ENCODE results near the gene AP2M1. TPM values are rescaled to one million over a fixed set of nuclear protein-coding genes. Genes with fewer than 3 reads are reported as not detected.
"Not testable (repeated sequence)": the region's sequence is repeated elsewhere in the genome, so short reads cannot be mapped to it uniquely, and the experiment has no call there.

Gene AP2M1
- total RNA-seq, 1 donor from 2014 or later = 278 TPM

- intact Hi-C loops (cut with DNase I) = no loop called here
- peak; percentile 38 for ATAC-seq
- peak; percentile 66 for DNase-seq (ENCODE audit: low spot score)
Observed at GRCh38 chr3:184155644-184156521, 18.8 kb upstream of the AP2M1 start.

- DNase-seq (ENCODE audit: low spot score) = peak; percentile 76
Observed at GRCh38 chr3:184156522-184156955, 18.1 kb upstream of the AP2M1 start.

GRCh38 chr3:184157206-184157605 is 17.4 kb upstream of the AP2M1 start:
- ATAC-seq (no peak), DNase-seq (ENCODE audit: low spot score) (no peak)
- intact Hi-C loops (cut with DNase I) = no loop called here

More at GRCh38 chr3:184156522-184156955, 18.1 kb upstream of the AP2M1 start:
- intact Hi-C loops (cut with DNase I) = no loop called here
- ATAC-seq = peak; percentile 79

- no peak for ATAC-seq
- intact Hi-C loops (cut with DNase I) = no loop called here
- DNase-seq (ENCODE audit: low spot score) = no peak
Observed at GRCh38 chr3:184158404-184158803, 16.3 kb upstream of the AP2M1 start.

GRCh38 chr3:184160456-184160855 is 14.2 kb upstream of the AP2M1 start:
- no peak for ATAC-seq
- intact Hi-C loops (cut with DNase I) = no loop called here
- no peak for DNase-seq (ENCODE audit: low spot score)

- DNase-seq (ENCODE audit: low spot score); intact Hi-C loops (cut with DNase I): not testable (repeated sequence)
- ATAC-seq = peak; percentile 21
Observed at GRCh38 chr3:184162571-184163070, 12.0 kb upstream of the AP2M1 start.

GRCh38 chr3:184164648-184165330 is 9.9 kb upstream of the AP2M1 start:
- ATAC-seq (no peak), DNase-seq (ENCODE audit: low spot score) (no peak)
- intact Hi-C loops (cut with DNase I) = no loop called here

GRCh38 chr3:184165543-184165942 is 9.1 kb upstream of the AP2M1 start:
- intact Hi-C loops (cut with DNase I) = no loop called here
- ATAC-seq (no peak), DNase-seq (ENCODE audit: low spot score) (no peak)

- no peak for DNase-seq (ENCODE audit: low spot score)
- ATAC-seq = no peak
- intact Hi-C loops (cut with DNase I) = no loop called here
Observed at GRCh38 chr3:184166671-184167070, 8.0 kb upstream of the AP2M1 start.

GRCh38 chr3:184167786-184168185 is 6.9 kb upstream of the AP2M1 start:
- intact Hi-C loops (cut with DNase I) = no loop called here
- DNase-seq (ENCODE audit: low spot score) (peak; percentile 45), ATAC-seq (no peak)

GRCh38 chr3:184168363-184169120 is 6.1 kb upstream of the AP2M1 start:
- DNase-seq (ENCODE audit: low spot score) = peak; percentile 57
- peak; percentile 13 for ATAC-seq
- intact Hi-C loops (cut with DNase I) = no loop called here

- intact Hi-C loops (cut with DNase I) = no loop called here
- DNase-seq (ENCODE audit: low spot score) (peak; percentile 59), ATAC-seq (no peak)
Observed at GRCh38 chr3:184169896-184170875, 4.5 kb upstream of the AP2M1 start.

GRCh38 chr3:184171562-184171961 is 3.1 kb upstream of the AP2M1 start:
- intact Hi-C loops (cut with DNase I) = no loop called here
- DNase-seq (ENCODE audit: low spot score) (peak; percentile 50), ATAC-seq (no peak)

- intact Hi-C loops (cut with DNase I) = no loop called here
- DNase-seq (ENCODE audit: low spot score) (peak; percentile 14), ATAC-seq (no peak)
Observed at GRCh38 chr3:184172681-184173373, 1.8 kb upstream of the AP2M1 start.

- no peak for DNase-seq (ENCODE audit: low spot score)
- intact Hi-C loops (cut with DNase I) = no loop called here
- no peak for ATAC-seq
Observed at GRCh38 chr3:184173374-184173722, 1.3 kb upstream of the AP2M1 start.

GRCh38 chr3:184174284-184174645 is 390 bp upstream of the AP2M1 start:
- DNase-seq (ENCODE audit: low spot score) = no peak
- intact Hi-C loops (cut with DNase I) = no loop called here
- ATAC-seq = no peak

GRCh38 chr3:184175506-184175905 is 851 bp downstream of the AP2M1 start:
- ATAC-seq (no peak), DNase-seq (ENCODE audit: low spot score) (no peak)
- intact Hi-C loops (cut with DNase I) = no loop called here

GRCh38 chr3:184175981-184176376 is 1.3 kb downstream of the AP2M1 start:
- DNase-seq (ENCODE audit: low spot score) (no peak), ATAC-seq (no peak)
- intact Hi-C loops (cut with DNase I) = no loop called here

Data from sciatic nerve (tissue), 2 donors.